ENCODE data around the gene PLGRKT.

GRCh38 chr9:5364294-5365024, 73.3 kb downstream of the PLGRKT start:
- TF ChIP-seq CTCF (IDR thresholded peaks at IDR 0.05) (no peak), POLR2A (IDR thresholded peaks at IDR 0.05) (no peak)

Data from body of pancreas (tissue), 4 donors.